Measurements from ENCODE around the gene CASKIN1.

CASKIN1 gene

GRCh38 chr16:2209258-2210008 lies 13.0 kb upstream of the CASKIN1 start:
- no peak overlapping the region for H3K4me3 ChIP-seq (ENCODE audit: low read depth, low read length, poor library complexity, severe bottlenecking)
- no peak overlapping the region for H2AFZ ChIP-seq (ENCODE audit: low read length)
- H3K9ac ChIP-seq (ENCODE audit: low read length) = no peak overlapping the region
- H3K9me2 ChIP-seq (ENCODE audit: low read depth, low read length) = no peaks in the 10 kb centered on the region
- no peak overlapping the region for H3K27ac ChIP-seq (ENCODE audit: low read depth, low read length, poor library complexity, severe bottlenecking)
- no peaks in the 10 kb centered on the region for H3K27me3 ChIP-seq (ENCODE audit: insufficient read depth, low read length)
- H4K20me1 ChIP-seq (ENCODE audit: insufficient read depth, low read length) = no peaks in the 10 kb centered on the region
- H3F3A ChIP-seq (ENCODE audit: insufficient read depth, low read length) = no peaks in the 10 kb centered on the region; the same call in 1 of the 2 replicates
- TF ChIP-seq CTCF (IDR thresholded peaks at IDR 0.05; ENCODE audit: low read length) (no peak), EZH2 (IDR thresholded peaks at IDR 0.05; ENCODE audit: borderline replicate concordance, low read length) (no peak)
- H3K4me1 ChIP-seq (ENCODE audit: insufficient read depth, low read length, severe bottlenecking) = peaks cover 43% of the 10 kb centered on the region
- H3K4me2 ChIP-seq (ENCODE audit: low read length) = no peak overlapping the region
- peaks cover 6% of the 10 kb centered on the region for H3K79me2 ChIP-seq (ENCODE audit: insufficient read depth, low read length)
- H3K9me3 ChIP-seq (ENCODE audit: low read length) = no peaks in the 10 kb centered on the region
- H3K36me3 ChIP-seq (ENCODE audit: insufficient read depth, low read length) = peaks cover 33% of the 10 kb centered on the region; the same call in 1 of the 2 replicates

GRCh38 chr16:2208772-2209171 lies 12.4 kb upstream of the CASKIN1 start:
- Histone ChIP-seq H3K27me3 (ENCODE audit: insufficient read depth, low read length) (no peaks in the 10 kb centered on the region), H4K20me1 (ENCODE audit: insufficient read depth, low read length) (no peaks in the 10 kb centered on the region), H3K4me3 (ENCODE audit: low read depth, low read length, poor library complexity, severe bottlenecking) (no peak overlapping the region), H3K9ac (ENCODE audit: low read length) (no peak overlapping the region), H3K36me3 (ENCODE audit: insufficient read depth, low read length) (peaks cover 33% of the 10 kb centered on the region; the same call in 1 of the 2 replicates), H3F3A (ENCODE audit: insufficient read depth, low read length) (no peaks in the 10 kb centered on the region; the same call in 1 of the 2 replicates), H3K4me1 (ENCODE audit: insufficient read depth, low read length, severe bottlenecking) (peaks cover 43% of the 10 kb centered on the region), H3K9me2 (ENCODE audit: low read depth, low read length) (no peaks in the 10 kb centered on the region), H3K27ac (ENCODE audit: low read depth, low read length, poor library complexity, severe bottlenecking) (no peak overlapping the region), H3K4me2 (ENCODE audit: low read length) (no peak overlapping the region), H3K79me2 (ENCODE audit: insufficient read depth, low read length) (peaks cover 6% of the 10 kb centered on the region), H2AFZ (ENCODE audit: low read length) (no peak overlapping the region), H3K9me3 (ENCODE audit: low read length) (no peaks in the 10 kb centered on the region)
- no peak for TF ChIP-seq CTCF (IDR thresholded peaks at IDR 0.05; ENCODE audit: low read length)
- TF ChIP-seq EZH2 (IDR thresholded peaks at IDR 0.05; ENCODE audit: borderline replicate concordance, low read length) = no peak

- H3K27me3 ChIP-seq (ENCODE audit: insufficient read depth, low read length) = no peaks in the 10 kb centered on the region
- H3K4me2 ChIP-seq (ENCODE audit: low read length) = no peak overlapping the region
- H3K79me2 ChIP-seq (ENCODE audit: insufficient read depth, low read length) = peaks cover under 1% of the 10 kb centered on the region
- TF ChIP-seq CTCF (IDR thresholded peaks at IDR 0.05; ENCODE audit: low read length) = no peak
- TF ChIP-seq EZH2 (IDR thresholded peaks at IDR 0.05; ENCODE audit: borderline replicate concordance, low read length) = no peak
- no peak overlapping the region for H2AFZ ChIP-seq (ENCODE audit: low read length)
- no peaks in the 10 kb centered on the region for H4K20me1 ChIP-seq (ENCODE audit: insufficient read depth, low read length)
- H3K9me2 ChIP-seq (ENCODE audit: low read depth, low read length) = no peaks in the 10 kb centered on the region
- no peak overlapping the region for H3K27ac ChIP-seq (ENCODE audit: low read depth, low read length, poor library complexity, severe bottlenecking)
- peaks cover 33% of the 10 kb centered on the region; the same call in 1 of the 2 replicates for H3K36me3 ChIP-seq (ENCODE audit: insufficient read depth, low read length)
- no peak overlapping the region for H3K4me3 ChIP-seq (ENCODE audit: low read depth, low read length, poor library complexity, severe bottlenecking)
- H3K9ac ChIP-seq (ENCODE audit: low read length) = no peak overlapping the region
- no peaks in the 10 kb centered on the region; the same call in 1 of the 2 replicates for H3F3A ChIP-seq (ENCODE audit: insufficient read depth, low read length)
- no peaks in the 10 kb centered on the region for H3K9me3 ChIP-seq (ENCODE audit: low read length)
- H3K4me1 ChIP-seq (ENCODE audit: insufficient read depth, low read length, severe bottlenecking) = peaks cover 39% of the 10 kb centered on the region
Measured at GRCh38 chr16:2208308-2208707, 11.9 kb upstream of the CASKIN1 start.
